ENCODE results near the gene SYNGR2. TPM values are rescaled to one million over a fixed set of nuclear protein-coding genes. Genes with fewer than 3 reads are reported as not detected.

SYNGR2 gene
- total and polyA plus RNA-seq, 5 donors = 81.9 to 92.2 (median 84.7) TPM

DNA sequence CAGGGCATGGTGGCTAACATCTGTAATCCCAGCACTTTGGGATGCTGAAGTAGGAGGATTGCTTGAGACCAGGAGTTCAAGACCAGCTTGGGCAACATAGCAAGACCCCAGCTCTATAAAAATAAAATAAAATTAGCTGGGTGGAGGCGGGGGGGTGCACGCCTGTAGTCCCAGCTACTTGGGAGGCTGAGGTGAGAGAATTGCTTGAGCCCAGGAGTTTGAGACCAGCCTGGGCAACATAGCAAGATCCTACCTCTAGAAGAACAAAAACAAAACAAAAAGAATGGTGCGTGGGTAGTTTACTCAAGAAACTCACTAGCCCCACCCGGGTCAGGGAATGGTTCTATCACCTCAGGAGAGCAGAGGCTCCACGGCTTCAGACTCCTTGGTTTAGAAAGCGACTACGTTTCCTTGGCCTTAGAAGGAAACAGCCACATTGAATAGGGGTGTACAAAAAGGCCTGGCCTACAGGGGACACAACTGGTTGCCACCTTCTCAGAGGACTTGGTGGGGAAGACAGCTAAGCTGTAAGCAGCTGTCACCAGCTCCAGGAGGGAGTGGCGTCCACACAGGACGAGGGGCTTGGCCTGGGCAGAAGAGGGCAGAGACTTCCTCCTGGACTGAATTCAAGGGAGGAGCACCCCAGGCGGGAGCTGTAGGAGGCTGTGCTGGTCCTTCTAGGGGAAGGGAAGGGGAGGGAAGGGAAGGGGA lies 17.8 kb downstream of the SYNGR2 start:
- peak overlapping the region; percentile 50 for H3K27ac ChIP-seq (ENCODE audit: low read length)
- H3K4me1 ChIP-seq (ENCODE audit: control insufficient read depth, insufficient read depth, low read length) = no peaks in the 10 kb centered on the region
- DNase-seq (peak; percentile 57 to 80 (median 72)), ATAC-seq (peak; percentile 42 to 73)
- no peak overlapping the region for H3K4me3 ChIP-seq (ENCODE audit: low read length)
- intact Hi-C loops (cut with DNase I) = no loop called here
- no peaks in the 10 kb centered on the region for H3K27me3 ChIP-seq (ENCODE audit: control insufficient read depth, insufficient read depth)
- H3K9me3 ChIP-seq (ENCODE audit: control insufficient read depth, low read length) = no peaks in the 10 kb centered on the region
- WGBS = 50% methylated on average over 10 of the region's 10 CpGs

DNA sequence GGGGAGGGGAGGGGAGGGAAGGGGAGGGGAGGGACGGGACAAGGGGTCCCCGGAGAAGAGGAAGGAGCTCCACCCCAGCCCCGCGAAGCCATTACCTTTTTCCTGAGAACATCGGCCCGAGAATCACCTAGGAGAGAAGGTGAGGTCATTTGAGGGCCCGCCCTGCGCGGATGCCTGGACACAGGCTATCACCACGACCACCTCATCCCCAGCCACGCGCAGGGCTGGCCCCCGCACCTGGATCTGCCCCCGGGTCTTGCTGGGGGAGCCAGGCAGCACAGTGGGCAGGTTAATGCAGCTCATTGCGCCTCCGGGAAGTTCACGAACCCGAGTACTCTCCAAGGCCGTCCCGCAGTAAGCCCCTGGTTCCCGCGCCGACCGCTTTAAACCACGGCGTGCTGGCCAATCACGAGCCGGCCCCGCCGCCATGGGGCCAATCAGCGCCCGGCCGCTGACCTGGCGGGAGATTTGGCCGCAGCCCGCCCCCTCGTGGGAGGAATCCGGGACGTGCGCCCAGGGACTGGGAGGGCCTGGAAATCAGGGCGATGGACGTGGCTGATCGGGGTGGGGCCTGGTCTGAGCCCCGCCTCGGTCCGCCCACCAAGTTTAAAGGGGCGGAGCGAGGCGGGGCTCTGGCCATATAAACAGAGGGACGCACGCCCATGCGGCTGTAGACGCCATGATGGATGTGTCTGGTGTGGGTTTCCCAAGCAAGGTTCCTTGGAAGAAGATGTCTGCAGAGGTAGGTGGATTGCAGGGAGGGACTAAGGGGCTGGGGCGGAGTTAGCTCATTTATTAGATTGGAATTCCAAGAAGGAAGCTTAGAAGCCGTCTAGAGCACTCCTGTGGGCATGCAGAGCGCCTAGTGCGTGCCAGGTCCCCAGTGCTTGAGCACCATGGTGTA lies 18.6 kb downstream of the SYNGR2 start, which contains the start of the genes AFMID and TK1:
Gene AFMID, plus strand, starts transcription at position 671 of the 904 bp plus-strand sequence. Its CDS starts 9 bp downstream, at position 680.
Gene TK1, minus strand, starts transcription at position 361 of the 904 bp plus-strand sequence. Its CDS starts 58 bp downstream, at position 303.
- Histone ChIP-seq H3K9me3 (ENCODE audit: control insufficient read depth, low read length) (no peaks in the 10 kb centered on the region), H3K4me1 (ENCODE audit: control insufficient read depth, insufficient read depth, low read length) (no peaks in the 10 kb centered on the region), H3K4me3 (ENCODE audit: low read length) (peak within 1 kb of the TSS; percentile 61), H3K27me3 (ENCODE audit: control insufficient read depth, insufficient read depth) (no peaks in the 10 kb centered on the region), H3K27ac (ENCODE audit: low read length) (peak within 1 kb of the TSS; percentile 50)
- WGBS = 4% methylated on average over 57 of the region's 57 CpGs
- ATAC-seq (peak; percentile 97 to 98), DNase-seq (peak; percentile 97 to 99 (median 98))
- intact Hi-C loops (cut with DNase I) = no loop called here

DNA sequence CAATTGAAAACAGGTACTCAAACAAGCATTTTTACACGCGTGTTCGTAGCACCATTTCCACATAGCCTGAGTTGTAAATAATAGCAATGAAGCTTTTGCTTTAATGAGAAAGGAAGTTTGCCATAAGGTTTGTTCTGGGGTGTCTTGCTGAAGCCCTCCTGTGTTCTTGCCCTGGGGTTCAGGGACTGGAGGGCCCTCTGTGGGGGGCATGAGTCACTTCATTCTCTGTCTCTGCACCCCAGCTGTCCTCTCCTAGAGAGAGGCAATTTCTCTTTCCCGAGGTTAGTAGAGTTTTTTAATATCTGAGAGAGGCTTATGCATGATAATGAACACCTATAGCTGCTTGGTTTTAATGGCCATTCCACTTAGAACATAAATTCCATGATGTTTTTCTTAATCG lies 28.3 kb downstream of the SYNGR2 start:
- Histone ChIP-seq H3K27ac (ENCODE audit: low read length) (no peak overlapping the region), H3K9me3 (ENCODE audit: control insufficient read depth, low read length) (no peaks in the 10 kb centered on the region), H3K4me3 (ENCODE audit: low read length) (no peak overlapping the region), H3K4me1 (ENCODE audit: control insufficient read depth, insufficient read depth, low read length) (no peaks in the 10 kb centered on the region), H3K27me3 (ENCODE audit: control insufficient read depth, insufficient read depth) (no peaks in the 10 kb centered on the region)
- intact Hi-C loops (cut with DNase I) = no loop called here
- WGBS = 87% methylated on average over 5 of the region's 5 CpGs
- no peak for ATAC-seq
- DNase-seq = peak in 1 of 3 donors; percentile 4

DNA sequence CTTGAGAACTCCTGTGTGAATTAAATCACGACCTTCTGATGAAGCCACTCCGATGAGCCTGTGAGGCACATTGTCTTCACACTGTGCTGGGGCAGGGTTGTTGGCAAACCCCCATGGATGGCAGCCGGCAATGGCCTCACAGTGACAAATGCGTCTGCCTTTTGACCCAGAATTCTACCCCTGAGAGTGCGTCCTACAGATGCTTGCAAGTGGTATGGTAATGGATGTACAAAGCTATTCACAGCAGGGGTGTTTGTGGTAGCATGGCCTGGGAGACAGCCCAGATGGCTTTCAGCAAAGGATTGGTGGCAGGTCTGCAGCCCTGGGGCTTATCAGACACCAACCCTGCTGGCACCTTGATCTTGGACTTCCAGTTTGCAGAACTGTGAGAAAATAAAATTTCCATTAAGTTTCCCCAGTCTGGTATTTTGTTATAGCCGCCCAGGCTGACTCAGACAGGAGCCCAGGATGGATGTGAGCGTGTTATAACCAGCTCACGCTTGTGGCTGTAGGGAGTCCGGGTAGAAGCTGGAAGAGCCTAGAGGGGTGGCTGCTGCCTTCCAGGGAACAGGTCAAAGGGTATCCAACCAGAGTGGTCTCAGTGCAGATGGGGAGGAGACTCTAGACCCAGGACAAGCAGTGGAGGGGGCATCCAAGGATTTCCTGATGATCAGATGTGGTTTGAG lies 28.9 kb downstream of the SYNGR2 start:
- ATAC-seq (peak; percentile 23 to 62), DNase-seq (peak in 2 of 3 donors; percentile 30 to 60)
- WGBS = 75% methylated on average over 9 of the region's 9 CpGs
- H3K9me3 ChIP-seq (ENCODE audit: control insufficient read depth, low read length) = no peaks in the 10 kb centered on the region
- no peaks in the 10 kb centered on the region for H3K4me1 ChIP-seq (ENCODE audit: control insufficient read depth, insufficient read depth, low read length)
- no peak overlapping the region for H3K27ac ChIP-seq (ENCODE audit: low read length)
- intact Hi-C loops (cut with DNase I) = no loop called here
- no peaks in the 10 kb centered on the region for H3K27me3 ChIP-seq (ENCODE audit: control insufficient read depth, insufficient read depth)
- H3K4me3 ChIP-seq (ENCODE audit: low read length) = no peak overlapping the region

DNA sequence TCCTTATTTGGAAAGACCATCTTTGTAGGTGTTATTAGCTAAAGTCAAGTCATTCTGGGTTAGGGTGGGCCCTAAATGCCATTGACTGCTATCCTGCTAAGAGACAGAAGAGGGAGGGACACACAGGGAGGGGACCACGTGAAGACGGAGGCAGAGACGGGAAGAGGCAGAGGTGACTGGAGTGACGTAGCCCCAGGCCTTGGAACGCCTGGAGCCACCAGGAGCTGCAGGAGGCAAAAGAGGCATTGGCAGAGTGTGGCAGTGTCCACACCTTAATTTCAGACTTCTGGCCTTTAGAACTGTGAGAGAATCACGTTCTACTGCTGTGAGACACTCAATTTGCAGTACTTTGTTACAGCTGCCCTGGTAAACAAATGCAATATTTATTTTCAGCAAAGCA lies 32.1 kb downstream of the SYNGR2 start:
- intact Hi-C loops (cut with DNase I) = no loop called here
- no peak overlapping the region for H3K27ac ChIP-seq (ENCODE audit: low read length)
- 91% methylated on average over 6 of the region's 6 CpGs for WGBS
- H3K4me1 ChIP-seq (ENCODE audit: control insufficient read depth, insufficient read depth, low read length) = no peaks in the 10 kb centered on the region
- no peaks in the 10 kb centered on the region for H3K27me3 ChIP-seq (ENCODE audit: control insufficient read depth, insufficient read depth)
- no peak for ATAC-seq
- peak in 1 of 3 donors; percentile 10 for DNase-seq
- no peak overlapping the region for H3K4me3 ChIP-seq (ENCODE audit: low read length)
- no peaks in the 10 kb centered on the region for H3K9me3 ChIP-seq (ENCODE audit: control insufficient read depth, low read length)

DNA sequence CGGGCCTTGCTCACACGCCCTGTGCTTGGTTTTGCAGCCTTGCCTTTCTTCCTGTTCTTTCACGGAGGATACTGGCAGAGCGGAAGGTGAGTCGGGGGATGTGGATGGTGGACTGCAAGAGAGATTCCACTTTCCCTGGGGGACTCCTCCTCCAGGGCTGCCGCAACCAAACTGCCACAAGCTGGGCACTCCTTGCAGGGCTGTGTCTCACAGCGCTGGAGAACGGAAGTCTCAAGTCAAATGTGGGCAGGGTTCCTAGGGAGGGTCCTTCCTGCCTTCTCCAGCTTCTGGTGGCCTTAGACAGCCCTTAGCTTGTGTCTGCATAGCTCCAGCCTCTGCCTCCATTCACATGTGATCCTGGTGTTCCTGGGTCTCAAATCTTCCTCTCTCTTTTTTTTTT lies 34.3 kb downstream of the SYNGR2 start:
- WGBS = 83% methylated on average over 8 of the region's 8 CpGs
- no peaks in the 10 kb centered on the region for H3K27me3 ChIP-seq (ENCODE audit: control insufficient read depth, insufficient read depth)
- H3K27ac ChIP-seq (ENCODE audit: low read length) = peak overlapping the region; percentile 47
- intact Hi-C loops (cut with DNase I) = no loop called here
- H3K4me1 ChIP-seq (ENCODE audit: control insufficient read depth, insufficient read depth, low read length) = no peaks in the 10 kb centered on the region
- no peak overlapping the region for H3K4me3 ChIP-seq (ENCODE audit: low read length)
- DNase-seq = peak in 1 of 3 donors; percentile 54
- no peaks in the 10 kb centered on the region for H3K9me3 ChIP-seq (ENCODE audit: control insufficient read depth, low read length)
- peak; percentile 9 to 75 for ATAC-seq

DNA sequence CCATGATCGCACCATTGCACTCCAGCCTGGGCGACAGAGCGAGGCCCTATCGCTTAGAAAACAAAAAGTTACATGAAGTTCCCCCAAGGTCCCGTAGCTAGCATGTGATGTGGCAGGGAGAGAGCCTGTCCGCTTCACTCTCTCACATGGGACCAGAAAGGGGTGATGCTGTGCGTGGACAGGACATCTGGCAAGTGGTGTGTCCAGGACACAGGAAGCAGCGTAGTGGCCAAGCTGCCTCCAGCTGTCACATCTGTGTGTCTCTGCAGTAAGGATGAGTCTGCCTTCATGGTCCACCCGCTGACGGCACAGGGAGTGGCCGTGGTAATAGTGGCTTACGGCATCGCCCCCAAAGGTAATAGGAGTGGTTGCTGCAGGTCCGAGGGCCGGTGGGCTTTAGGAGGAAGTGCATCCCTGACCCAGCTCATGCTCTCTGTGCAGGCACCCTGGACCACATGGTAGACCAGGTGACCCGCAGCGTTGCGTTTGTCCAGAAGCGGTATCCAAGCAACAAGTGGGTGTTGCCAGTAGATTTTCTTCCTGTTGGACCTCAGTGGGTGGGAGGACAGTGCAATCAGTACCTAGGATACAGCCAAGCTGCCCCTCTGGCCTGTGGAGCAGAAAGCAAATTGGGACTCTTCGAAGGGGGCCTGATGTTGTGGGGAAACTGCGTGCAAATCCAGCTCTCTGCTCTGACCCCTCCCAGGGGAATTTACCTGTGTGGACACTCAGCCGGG lies 36.2 kb downstream of the SYNGR2 start:
- H3K27me3 ChIP-seq (ENCODE audit: control insufficient read depth, insufficient read depth) = no peaks in the 10 kb centered on the region
- DNase-seq (peak in 1 of 3 donors; percentile 9), ATAC-seq (no peak)
- intact Hi-C loops (cut with DNase I) = no loop called here
- no peak overlapping the region for H3K4me3 ChIP-seq (ENCODE audit: low read length)
- no peaks in the 10 kb centered on the region for H3K4me1 ChIP-seq (ENCODE audit: control insufficient read depth, insufficient read depth, low read length)
- H3K27ac ChIP-seq (ENCODE audit: low read length) = no peak overlapping the region
- 93% methylated on average over 22 of the region's 22 CpGs for WGBS
- H3K9me3 ChIP-seq (ENCODE audit: control insufficient read depth, low read length) = no peaks in the 10 kb centered on the region

DNA sequence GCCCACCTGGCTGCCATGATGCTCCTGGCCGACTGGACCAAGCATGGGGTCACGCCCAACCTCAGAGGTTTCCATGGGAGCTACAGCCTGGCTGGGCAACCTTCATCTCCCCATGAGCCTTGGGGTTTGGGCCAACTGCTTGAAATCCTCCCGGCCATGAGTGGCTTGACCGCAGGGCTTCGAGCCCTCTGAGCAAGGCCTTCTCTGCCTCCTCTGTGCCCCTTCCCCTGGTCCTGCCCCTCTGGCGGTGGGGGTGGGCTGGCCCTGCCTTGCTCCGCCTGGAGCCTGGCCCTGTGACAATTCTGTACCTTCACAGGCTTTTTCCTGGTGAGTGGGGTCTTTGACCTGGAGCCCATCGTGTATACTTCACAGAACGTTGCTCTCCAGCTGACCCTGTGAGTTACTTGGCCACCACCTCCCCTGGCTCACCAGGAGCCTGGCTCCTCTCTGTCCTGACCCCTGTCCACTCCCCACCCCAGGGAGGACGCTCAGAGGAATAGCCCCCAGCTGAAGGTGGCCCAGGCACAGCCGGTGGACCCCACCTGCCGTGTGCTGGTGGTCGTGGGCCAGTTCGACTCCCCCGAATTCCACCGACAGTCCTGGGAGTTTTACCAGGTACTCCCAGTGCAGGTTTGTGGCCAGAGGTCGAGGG lies 36.9 kb downstream of the SYNGR2 start:
- WGBS = 89% methylated on average over 17 of the region's 17 CpGs

DNA sequence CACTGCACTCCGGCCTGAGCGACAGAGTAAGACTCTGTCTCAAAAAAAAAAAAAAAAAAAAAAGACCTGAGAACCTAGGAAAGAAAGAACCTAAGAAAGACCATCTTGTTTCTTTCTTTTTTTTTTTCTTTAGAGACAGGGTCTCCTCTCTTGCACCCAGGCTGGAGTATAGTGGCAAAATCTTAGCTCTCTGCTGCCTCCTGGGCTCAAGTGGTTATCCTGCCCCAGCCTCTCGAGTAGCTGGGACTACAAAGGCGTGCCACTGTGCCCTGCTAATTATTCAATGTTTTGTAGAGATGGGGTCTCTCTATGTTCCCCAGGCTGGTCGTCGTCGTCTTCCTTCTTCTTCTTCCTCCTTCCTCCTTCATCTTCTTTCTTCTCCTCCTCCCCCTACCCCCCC lies 37.9 kb downstream of the SYNGR2 start:
- no peak overlapping the region for H3K27ac ChIP-seq (ENCODE audit: low read length)
- H3K27me3 ChIP-seq (ENCODE audit: control insufficient read depth, insufficient read depth) = no peaks in the 10 kb centered on the region
- DNase-seq = no peak
- no peaks in the 10 kb centered on the region for H3K4me1 ChIP-seq (ENCODE audit: control insufficient read depth, insufficient read depth, low read length)
- no peaks in the 10 kb centered on the region for H3K9me3 ChIP-seq (ENCODE audit: control insufficient read depth, low read length)
- no peak for ATAC-seq
- H3K4me3 ChIP-seq (ENCODE audit: low read length) = no peak overlapping the region
- WGBS = 71% methylated on average over 7 of the region's 7 CpGs
- intact Hi-C loops (cut with DNase I) = no loop called here

More for the DNA sequence above, 36.9 kb downstream of the SYNGR2 start:
- no peaks in the 10 kb centered on the region for H3K9me3 ChIP-seq (ENCODE audit: control insufficient read depth, low read length)
- intact Hi-C loops (cut with DNase I) = no loop called here
- no peaks in the 10 kb centered on the region for H3K27me3 ChIP-seq (ENCODE audit: control insufficient read depth, insufficient read depth)
- H3K4me1 ChIP-seq (ENCODE audit: control insufficient read depth, insufficient read depth, low read length) = no peaks in the 10 kb centered on the region
- ATAC-seq (peak in 1 of 2 donors; percentile 25), DNase-seq (peak in 1 of 3 donors; percentile 40)
- no peak overlapping the region for H3K27ac ChIP-seq (ENCODE audit: low read length)
- H3K4me3 ChIP-seq (ENCODE audit: low read length) = no peak overlapping the region

DNA sequence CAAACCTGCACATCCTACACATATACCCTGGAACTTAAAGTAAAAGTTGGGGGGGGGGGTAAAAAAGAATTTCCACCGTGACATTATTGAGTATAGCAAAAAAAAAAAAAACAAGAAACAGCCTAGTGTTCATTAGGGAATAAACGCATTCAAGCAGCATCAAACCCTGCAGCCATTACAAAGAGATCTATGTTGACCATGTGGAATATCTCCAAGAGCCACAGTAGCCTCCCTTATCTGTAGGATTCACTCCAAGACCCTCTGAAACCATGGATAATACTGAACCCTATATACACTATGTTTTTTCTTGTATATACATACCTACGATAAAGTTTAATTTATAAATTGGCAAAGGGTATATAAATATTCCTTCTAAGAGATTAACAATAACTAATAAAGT lies 40.1 kb downstream of the SYNGR2 start:
- Histone ChIP-seq H3K4me1 (ENCODE audit: control insufficient read depth, insufficient read depth, low read length) (no peaks in the 10 kb centered on the region), H3K4me3 (ENCODE audit: low read length) (no peak overlapping the region), H3K9me3 (ENCODE audit: control insufficient read depth, low read length) (no peaks in the 10 kb centered on the region), H3K27me3 (ENCODE audit: control insufficient read depth, insufficient read depth) (no peaks in the 10 kb centered on the region), H3K27ac (ENCODE audit: low read length) (no peak overlapping the region)
- DNase-seq (no peak), ATAC-seq (no peak)
- intact Hi-C loops (cut with DNase I) = no loop called here
- WGBS = 71% methylated on average over 3 of the region's 3 CpGs
